ENCODE results near the gene UBFD1. TPM values are rescaled to one million over a fixed set of nuclear protein-coding genes. Genes with fewer than 3 reads are reported as not detected.

The UBFD1 gene
- total and polyA plus RNA-seq, 2 of the 8 experiments (the other 6 are each of a cell fraction or from before 2014, with no cell fraction given): 66.3 to 106 TPM

- TF ChIP-seq SP2 (IDR thresholded peaks at IDR 0.05; ENCODE audit: low read length) (0 out of 2 replicates have a peak, but pooled peaks have one; percentile 22), SP1 (IDR thresholded peaks at IDR 0.05; ENCODE audit: low read depth, low read length) (peak; percentile 66), BRCA1 (IDR thresholded peaks at IDR 0.05; ENCODE audit: low read depth, low read length) (peak; percentile 16; the same call in 1 of the 2 replicates), CHD1 (IDR thresholded peaks at IDR 0.05; ENCODE audit: low read depth, low read length) (no peak), TBP (IDR thresholded peaks at IDR 0.05; ENCODE audit: low read depth, low read length) (peak; percentile 52), EGR1 (IDR thresholded peaks at IDR 0.05; ENCODE audit: borderline replicate concordance, low read depth, low read length) (peak; percentile 71)
- TF ChIP-seq, protein P1, sequence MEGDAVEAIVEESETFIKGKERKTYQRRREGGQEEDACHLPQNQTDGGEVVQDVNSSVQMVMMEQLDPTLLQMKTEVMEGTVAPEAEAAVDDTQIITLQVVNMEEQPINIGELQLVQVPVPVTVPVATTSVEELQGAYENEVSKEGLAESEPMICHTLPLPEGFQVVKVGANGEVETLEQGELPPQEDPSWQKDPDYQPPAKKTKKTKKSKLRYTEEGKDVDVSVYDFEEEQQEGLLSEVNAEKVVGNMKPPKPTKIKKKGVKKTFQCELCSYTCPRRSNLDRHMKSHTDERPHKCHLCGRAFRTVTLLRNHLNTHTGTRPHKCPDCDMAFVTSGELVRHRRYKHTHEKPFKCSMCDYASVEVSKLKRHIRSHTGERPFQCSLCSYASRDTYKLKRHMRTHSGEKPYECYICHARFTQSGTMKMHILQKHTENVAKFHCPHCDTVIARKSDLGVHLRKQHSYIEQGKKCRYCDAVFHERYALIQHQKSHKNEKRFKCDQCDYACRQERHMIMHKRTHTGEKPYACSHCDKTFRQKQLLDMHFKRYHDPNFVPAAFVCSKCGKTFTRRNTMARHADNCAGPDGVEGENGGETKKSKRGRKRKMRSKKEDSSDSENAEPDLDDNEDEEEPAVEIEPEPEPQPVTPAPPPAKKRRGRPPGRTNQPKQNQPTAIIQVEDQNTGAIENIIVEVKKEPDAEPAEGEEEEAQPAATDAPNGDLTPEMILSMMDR (IDR thresholded peaks at IDR 0.05; ENCODE audit: control extremely low read depth in 1 of 3, insufficient read depth in 1 of 3, low read depth in 1 of 3, low read length in 3 of 3): peak; percentile 51 to 72 (median 64)
Observed at GRCh38 chr16:23556881-23557778, at the start of gene UBFD1, which contains the start of gene EARS2 (continued).

Data from H1 (cell line).